Endothelial cell (in vitro differentiated cells): ENCODE results near the gene GLRX5. TPM values are rescaled to one million over a fixed set of nuclear protein-coding genes. Genes with fewer than 3 reads are reported as not detected.

Experiments
- DNase-seq: peaks from one replicate; pipeline ENCODE4 v3.0.0; 2021; ENCODE audit warnings: low spot score
- H3K27ac Mint-ChIP-seq: one replicate; pipeline ENCODE4 v1.8.0; 2021; ENCODE audit warnings: mixed read lengths, inconsistent platforms; ENCODE audit not compliant: unreplicated experiment
- H3K27me3 Mint-ChIP-seq: one replicate; pipeline ENCODE4 v1.8.0; 2021; ENCODE audit warnings: mild to moderate bottlenecking, moderate library complexity, mixed read lengths, inconsistent platforms; ENCODE audit not compliant: unreplicated experiment
- H3K36me3 Mint-ChIP-seq: one replicate; pipeline ENCODE4 v1.8.0; 2021; ENCODE audit warnings: mild to moderate bottlenecking, low read depth, mixed read lengths, inconsistent platforms; ENCODE audit not compliant: unreplicated experiment
- H3K4me1 Mint-ChIP-seq: one replicate; pipeline ENCODE4 v1.8.0; 2021; ENCODE audit warnings: mild to moderate bottlenecking, mixed read lengths, inconsistent platforms; ENCODE audit not compliant: unreplicated experiment
- H3K4me3 Mint-ChIP-seq: one replicate; pipeline ENCODE4 v1.8.0; 2021; ENCODE audit warnings: mild to moderate bottlenecking, mixed read lengths, inconsistent platforms; ENCODE audit not compliant: unreplicated experiment
- H3K9me3 Mint-ChIP-seq: one replicate; pipeline ENCODE4 v1.8.0; 2021; ENCODE audit warnings: mixed read lengths, inconsistent platforms; ENCODE audit not compliant: unreplicated experiment
- CTCF ChIP-seq: fragments of 200-600 bp; sonication (generic); IDR thresholded peaks from one replicate; pipeline ENCODE4 v1.5.0; 2021; ENCODE audit warnings: antibody characterized with exemption; ENCODE audit not compliant: unreplicated experiment
- total RNA-seq: library from RNA; stranded (reverse); fragmentation: NEBNext Ultra II Directional; extraction: Animal tissue kit (Norgen Biotek cat#: 25700); gene quantifications from one replicate; pipeline ENCODE4 v1.2.1, GENCODE V29; 2021; ENCODE audit not compliant: unreplicated experiment

The GLRX5 gene
- total RNA-seq, 1 donor from 2014 or later = 40.3 TPM

GRCh38 chr14:95499354-95499750 lies 35.5 kb upstream of the GLRX5 start:
- Mint-ChIP-seq H3K27ac (no peak overlapping the region), H3K27me3 (peaks cover 1% of the 10 kb centered on the region), H3K9me3 (no peaks in the 10 kb centered on the region), H3K36me3 (no peaks in the 10 kb centered on the region), H3K4me3 (no peak overlapping the region), H3K4me1 (peaks cover 11% of the 10 kb centered on the region)
- no peak for DNase-seq
- no peak for TF ChIP-seq CTCF

- peaks cover 1% of the 10 kb centered on the region for H3K27me3 Mint-ChIP-seq
- H3K9me3 Mint-ChIP-seq = no peaks in the 10 kb centered on the region
- H3K4me1 Mint-ChIP-seq = peaks cover 9% of the 10 kb centered on the region
- DNase-seq = no peak
- TF ChIP-seq CTCF = no peak
- H3K27ac Mint-ChIP-seq = no peak overlapping the region
- no peak overlapping the region for H3K4me3 Mint-ChIP-seq
- H3K36me3 Mint-ChIP-seq = no peaks in the 10 kb centered on the region
Measured at GRCh38 chr14:95500201-95500681, 34.6 kb upstream of the GLRX5 start.

- no peak for DNase-seq
- H3K4me1 Mint-ChIP-seq = peaks cover 6% of the 10 kb centered on the region
- H3K9me3 Mint-ChIP-seq = no peaks in the 10 kb centered on the region
- no peaks in the 10 kb centered on the region for H3K36me3 Mint-ChIP-seq
- no peak overlapping the region for H3K4me3 Mint-ChIP-seq
- H3K27me3 Mint-ChIP-seq = peaks cover 1% of the 10 kb centered on the region
- TF ChIP-seq CTCF = no peak
- H3K27ac Mint-ChIP-seq = no peak overlapping the region
Measured at GRCh38 chr14:95500772-95501401, 34.0 kb upstream of the GLRX5 start.

- H3K27me3 Mint-ChIP-seq = no peaks in the 10 kb centered on the region
- H3K36me3 Mint-ChIP-seq = no peaks in the 10 kb centered on the region
- H3K27ac Mint-ChIP-seq = no peak overlapping the region
- H3K4me1 Mint-ChIP-seq = peaks cover 7% of the 10 kb centered on the region
- H3K9me3 Mint-ChIP-seq = no peaks in the 10 kb centered on the region
- H3K4me3 Mint-ChIP-seq = no peak overlapping the region
- DNase-seq = no peak
- no peak for TF ChIP-seq CTCF
Measured at GRCh38 chr14:95502381-95502950, 32.4 kb upstream of the GLRX5 start.
